Measurements from ENCODE around the gene IFT80. TPM values are rescaled to one million over a fixed set of nuclear protein-coding genes. Genes with fewer than 3 reads are reported as not detected.

The IFT80 gene
- total RNA-seq, 1 experiment from 2014 or later: 26.9 TPM

GRCh38 chr3:160370987-160371857, 27.8 kb downstream of the IFT80 start (continued):
- no peak for TF ChIP-seq ZNF425 (CRISPR knock-in tag; conservative IDR thresholded peaks at IDR 0.05)
- no peak for TF ChIP-seq HMGA2 (CRISPR knock-in tag; IDR thresholded peaks at IDR 0.05)
- TF ChIP-seq IRF2 (CRISPR knock-in tag; IDR thresholded peaks at IDR 0.05; ENCODE audit: borderline replicate concordance, low read depth): no peak
- TF ChIP-seq MYBL2 (CRISPR knock-in tag; IDR thresholded peaks at IDR 0.05): no peak

- DNase-seq (ENCODE audit: low spot score) (no peak), ATAC-seq (no peak)
- ChIA-PET POLR2A (no interaction called here), CTCF (no interaction called here)
- Mint-ChIP-seq H3K36me3 (peaks cover 13% of the 10 kb centered on the region), H3K4me1 (no peaks in the 10 kb centered on the region), H3K4me3 (no peak overlapping the region), H3K27me3 (ENCODE audit: low read depth) (no peaks in the 10 kb centered on the region), H3K9me3 (peaks cover 9% of the 10 kb centered on the region), H3K27ac (no peak overlapping the region)
- no peak for TF ChIP-seq FOXP4 (CRISPR knock-in tag; IDR thresholded peaks at IDR 0.05)
- TF ChIP-seq HMGXB4 (CRISPR knock-in tag; IDR thresholded peaks at IDR 0.05): no peak
- no peak for TF ChIP-seq GTF2I (CRISPR knock-in tag; conservative IDR thresholded peaks at IDR 0.05)
- TF ChIP-seq NR1H2 (CRISPR knock-in tag; IDR thresholded peaks at IDR 0.05): no peak
- no peak for TF ChIP-seq SP1 (CRISPR knock-in tag; conservative IDR thresholded peaks at IDR 0.05)
- no peak for TF ChIP-seq USF2 (CRISPR knock-in tag; IDR thresholded peaks at IDR 0.05)
- TF ChIP-seq ZNF671 (CRISPR knock-in tag; IDR thresholded peaks at IDR 0.05): no peak
Measured at GRCh38 chr3:160369784-160370183, 29.2 kb downstream of the IFT80 start.

- ChIA-PET POLR2A (no interaction called here), CTCF (no interaction called here)
- no peaks in the 10 kb centered on the region for H3K27me3 Mint-ChIP-seq (ENCODE audit: low read depth)
- no peak for ATAC-seq
- TF ChIP-seq GRHL2 (CRISPR knock-in tag; IDR thresholded peaks at IDR 0.05; ENCODE audit: insufficient replicate concordance, severe bottlenecking) (no peak), ZNF423 (CRISPR knock-in tag; IDR thresholded peaks at IDR 0.05) (no peak), RELA (CRISPR knock-in tag; IDR thresholded peaks at IDR 0.05; ENCODE audit: borderline replicate concordance) (no peak), ZNF396 (CRISPR knock-in tag; IDR thresholded peaks at IDR 0.05; ENCODE audit: borderline replicate concordance) (no peak)
- peaks cover 3% of the 10 kb centered on the region for H3K9me3 Mint-ChIP-seq
- no peak for DNase-seq (ENCODE audit: low spot score)
- H3K36me3 Mint-ChIP-seq: peaks cover 3% of the 10 kb centered on the region
- no peak overlapping the region for H3K4me3 Mint-ChIP-seq
- H3K27ac Mint-ChIP-seq: no peak overlapping the region
- H3K4me1 Mint-ChIP-seq: no peaks in the 10 kb centered on the region
Measured at GRCh38 chr3:160368804-160369203, 30.2 kb downstream of the IFT80 start.

Measured in WTC11 (cell line).